Measurements from ENCODE around the gene MAST4. TPM values are rescaled to one million over a fixed set of nuclear protein-coding genes. Genes with fewer than 3 reads are reported as not detected.

Gene MAST4
- total RNA-seq, 1 experiment from 2014 or later: 11.8 TPM

GRCh38 chr5:66829358-66829674 lies 233.1 kb downstream of the MAST4 start:
- Histone ChIP-seq H3K79me2 (ENCODE audit: low read length) (no peaks in the 10 kb centered on the region), H3K9ac (ENCODE audit: low read length) (peak overlapping the region; percentile 49), H3K36me3 (ENCODE audit: insufficient read depth, low read length) (no peaks in the 10 kb centered on the region), H3K4me1 (ENCODE audit: low read length) (peaks cover 22% of the 10 kb centered on the region), H3K9me2 (replicated peaks; ENCODE audit: insufficient read depth, low read length) (no peaks in the 10 kb centered on the region), H3K4me3 (ENCODE audit: low read length) (peak overlapping the region; percentile 59), H4K20me1 (ENCODE audit: insufficient read depth, low read depth, low read length) (no peaks in the 10 kb centered on the region), H3K27me3 (ENCODE audit: low read length) (no peaks in the 10 kb centered on the region), H3K27ac (ENCODE audit: low read length) (no peak overlapping the region), H3K9me3 (ENCODE audit: low read length) (no peaks in the 10 kb centered on the region), H2AFZ (ENCODE audit: low read length) (peak overlapping the region; percentile 71), H3K4me2 (ENCODE audit: low read depth, low read length, poor library complexity, severe bottlenecking) (peak overlapping the region; percentile 77)
- DNase-seq: no peak

GRCh38 chr5:66829826-66830225 lies 233.6 kb downstream of the MAST4 start:
- DNase-seq: no peak
- Histone ChIP-seq H3K4me2 (ENCODE audit: low read depth, low read length, poor library complexity, severe bottlenecking) (peak overlapping the region; percentile 77), H3K9me2 (replicated peaks; ENCODE audit: insufficient read depth, low read length) (no peaks in the 10 kb centered on the region)

GRCh38 chr5:66830636-66831035 lies 234.4 kb downstream of the MAST4 start:
- H3K4me2 ChIP-seq (ENCODE audit: low read depth, low read length, poor library complexity, severe bottlenecking): no peak overlapping the region
- no peaks in the 10 kb centered on the region for H3K27me3 ChIP-seq (ENCODE audit: low read length)
- peak; percentile 50 for DNase-seq
- H3K36me3 ChIP-seq (ENCODE audit: insufficient read depth, low read length): no peaks in the 10 kb centered on the region
- H3K4me3 ChIP-seq (ENCODE audit: low read length): no peak overlapping the region
- no peaks in the 10 kb centered on the region for H3K79me2 ChIP-seq (ENCODE audit: low read length)
- H3K4me1 ChIP-seq (ENCODE audit: low read length): peaks cover 22% of the 10 kb centered on the region
- H3K27ac ChIP-seq (ENCODE audit: low read length): no peak overlapping the region
- no peak overlapping the region for H2AFZ ChIP-seq (ENCODE audit: low read length)
- H4K20me1 ChIP-seq (ENCODE audit: insufficient read depth, low read depth, low read length): no peaks in the 10 kb centered on the region
- H3K9me3 ChIP-seq (ENCODE audit: low read length): no peaks in the 10 kb centered on the region
- no peaks in the 10 kb centered on the region for H3K9me2 ChIP-seq (replicated peaks; ENCODE audit: insufficient read depth, low read length)
- no peak overlapping the region for H3K9ac ChIP-seq (ENCODE audit: low read length)

More at GRCh38 chr5:66829826-66830225, 233.6 kb downstream of the MAST4 start:
- no peaks in the 10 kb centered on the region for H4K20me1 ChIP-seq (ENCODE audit: insufficient read depth, low read depth, low read length)
- H3K27ac ChIP-seq (ENCODE audit: low read length): no peak overlapping the region
- no peak overlapping the region for H3K9ac ChIP-seq (ENCODE audit: low read length)
- H3K9me3 ChIP-seq (ENCODE audit: low read length): no peaks in the 10 kb centered on the region
- no peaks in the 10 kb centered on the region for H3K79me2 ChIP-seq (ENCODE audit: low read length)
- H3K4me3 ChIP-seq (ENCODE audit: low read length): no peak overlapping the region
- peaks cover 22% of the 10 kb centered on the region for H3K4me1 ChIP-seq (ENCODE audit: low read length)
- no peak overlapping the region for H2AFZ ChIP-seq (ENCODE audit: low read length)
- no peaks in the 10 kb centered on the region for H3K36me3 ChIP-seq (ENCODE audit: insufficient read depth, low read length)
- no peaks in the 10 kb centered on the region for H3K27me3 ChIP-seq (ENCODE audit: low read length)

- Histone ChIP-seq H2AFZ (ENCODE audit: low read length) (no peak overlapping the region), H3K79me2 (ENCODE audit: low read length) (no peaks in the 10 kb centered on the region), H4K20me1 (ENCODE audit: insufficient read depth, low read depth, low read length) (no peaks in the 10 kb centered on the region), H3K9me3 (ENCODE audit: low read length) (no peaks in the 10 kb centered on the region), H3K4me1 (ENCODE audit: low read length) (peaks cover 20% of the 10 kb centered on the region), H3K4me3 (ENCODE audit: low read length) (no peak overlapping the region), H3K9ac (ENCODE audit: low read length) (no peak overlapping the region), H3K27ac (ENCODE audit: low read length) (no peak overlapping the region), H3K4me2 (ENCODE audit: low read depth, low read length, poor library complexity, severe bottlenecking) (no peak overlapping the region), H3K9me2 (replicated peaks; ENCODE audit: insufficient read depth, low read length) (no peaks in the 10 kb centered on the region), H3K27me3 (ENCODE audit: low read length) (no peaks in the 10 kb centered on the region), H3K36me3 (ENCODE audit: insufficient read depth, low read length) (no peaks in the 10 kb centered on the region)
- no peak for DNase-seq
Observed at GRCh38 chr5:66839636-66840185, 243.5 kb downstream of the MAST4 start.

GRCh38 chr5:66840511-66841013 lies 244.4 kb downstream of the MAST4 start:
- H3K4me2 ChIP-seq (ENCODE audit: low read depth, low read length, poor library complexity, severe bottlenecking): no peak overlapping the region
- no peak for DNase-seq

GRCh38 chr5:66841264-66841663 lies 245.1 kb downstream of the MAST4 start:
- Histone ChIP-seq H3K4me3 (ENCODE audit: low read length) (no peak overlapping the region), H3K9me2 (replicated peaks; ENCODE audit: insufficient read depth, low read length) (no peaks in the 10 kb centered on the region), H3K9me3 (ENCODE audit: low read length) (no peaks in the 10 kb centered on the region), H3K4me1 (ENCODE audit: low read length) (peaks cover 20% of the 10 kb centered on the region), H3K4me2 (ENCODE audit: low read depth, low read length, poor library complexity, severe bottlenecking) (no peak overlapping the region), H2AFZ (ENCODE audit: low read length) (no peak overlapping the region), H3K36me3 (ENCODE audit: insufficient read depth, low read length) (no peaks in the 10 kb centered on the region), H3K79me2 (ENCODE audit: low read length) (no peaks in the 10 kb centered on the region), H3K27ac (ENCODE audit: low read length) (no peak overlapping the region), H4K20me1 (ENCODE audit: insufficient read depth, low read depth, low read length) (no peaks in the 10 kb centered on the region), H3K9ac (ENCODE audit: low read length) (no peak overlapping the region), H3K27me3 (ENCODE audit: low read length) (no peaks in the 10 kb centered on the region)
- DNase-seq: no peak

More at GRCh38 chr5:66840511-66841013, 244.4 kb downstream of the MAST4 start:
- H3K27ac ChIP-seq (ENCODE audit: low read length): no peak overlapping the region
- H4K20me1 ChIP-seq (ENCODE audit: insufficient read depth, low read depth, low read length): no peaks in the 10 kb centered on the region
- no peaks in the 10 kb centered on the region for H3K36me3 ChIP-seq (ENCODE audit: insufficient read depth, low read length)
- H3K79me2 ChIP-seq (ENCODE audit: low read length): no peaks in the 10 kb centered on the region
- no peak overlapping the region for H2AFZ ChIP-seq (ENCODE audit: low read length)
- H3K4me3 ChIP-seq (ENCODE audit: low read length): no peak overlapping the region
- no peaks in the 10 kb centered on the region for H3K9me3 ChIP-seq (ENCODE audit: low read length)
- H3K9me2 ChIP-seq (replicated peaks; ENCODE audit: insufficient read depth, low read length): no peaks in the 10 kb centered on the region
- no peak overlapping the region for H3K9ac ChIP-seq (ENCODE audit: low read length)
- H3K4me1 ChIP-seq (ENCODE audit: low read length): peaks cover 20% of the 10 kb centered on the region
- no peaks in the 10 kb centered on the region for H3K27me3 ChIP-seq (ENCODE audit: low read length)

- Histone ChIP-seq H3K79me2 (ENCODE audit: low read length) (no peaks in the 10 kb centered on the region), H3K9me2 (replicated peaks; ENCODE audit: insufficient read depth, low read length) (no peaks in the 10 kb centered on the region), H3K4me1 (ENCODE audit: low read length) (peaks cover 20% of the 10 kb centered on the region), H3K4me2 (ENCODE audit: low read depth, low read length, poor library complexity, severe bottlenecking) (no peak overlapping the region), H3K9me3 (ENCODE audit: low read length) (no peaks in the 10 kb centered on the region), H3K4me3 (ENCODE audit: low read length) (no peak overlapping the region), H2AFZ (ENCODE audit: low read length) (no peak overlapping the region), H3K36me3 (ENCODE audit: insufficient read depth, low read length) (no peaks in the 10 kb centered on the region), H4K20me1 (ENCODE audit: insufficient read depth, low read depth, low read length) (no peaks in the 10 kb centered on the region), H3K27me3 (ENCODE audit: low read length) (no peaks in the 10 kb centered on the region), H3K27ac (ENCODE audit: low read length) (no peak overlapping the region), H3K9ac (ENCODE audit: low read length) (no peak overlapping the region)
- no peak for DNase-seq
Observed at GRCh38 chr5:66842540-66842939, 246.3 kb downstream of the MAST4 start.

GRCh38 chr5:66843065-66843464 lies 246.9 kb downstream of the MAST4 start:
- peaks cover 20% of the 10 kb centered on the region for H3K4me1 ChIP-seq (ENCODE audit: low read length)
- no peaks in the 10 kb centered on the region for H3K36me3 ChIP-seq (ENCODE audit: insufficient read depth, low read length)
- no peaks in the 10 kb centered on the region for H3K27me3 ChIP-seq (ENCODE audit: low read length)
- H3K79me2 ChIP-seq (ENCODE audit: low read length): no peaks in the 10 kb centered on the region
- no peaks in the 10 kb centered on the region for H3K9me3 ChIP-seq (ENCODE audit: low read length)
- H3K9me2 ChIP-seq (replicated peaks; ENCODE audit: insufficient read depth, low read length): no peaks in the 10 kb centered on the region
- no peak overlapping the region for H3K27ac ChIP-seq (ENCODE audit: low read length)
- no peaks in the 10 kb centered on the region for H4K20me1 ChIP-seq (ENCODE audit: insufficient read depth, low read depth, low read length)
- no peak overlapping the region for H3K4me3 ChIP-seq (ENCODE audit: low read length)
- DNase-seq: no peak
- no peak overlapping the region for H3K4me2 ChIP-seq (ENCODE audit: low read depth, low read length, poor library complexity, severe bottlenecking)
- no peak overlapping the region for H2AFZ ChIP-seq (ENCODE audit: low read length)
- H3K9ac ChIP-seq (ENCODE audit: low read length): no peak overlapping the region

Data from Karpas-422 (cell line).